ENCODE results near the gene GAREM1.
"Not testable (repeated sequence)": the region's sequence is repeated elsewhere in the genome, so short reads cannot be mapped to it uniquely, and the experiment has no call there.

GAREM1 gene

GRCh38 chr18:32297579-32298170 lies 173.0 kb downstream of the GAREM1 start:
- no peak overlapping the region for H3K4me3 Mint-ChIP-seq
- H3K27me3 Mint-ChIP-seq (ENCODE audit: low read depth, poor library complexity) = no peaks in the 10 kb centered on the region

GRCh38 chr18:32296851-32297250 lies 173.8 kb downstream of the GAREM1 start:
- Mint-ChIP-seq H3K27me3 (ENCODE audit: low read depth, poor library complexity) (no peaks in the 10 kb centered on the region), H3K4me1 (no peaks in the 10 kb centered on the region), H3K4me3 (no peak overlapping the region), H3K27ac (no peak overlapping the region), H3K9me3 (no peaks in the 10 kb centered on the region), H3K36me3 (ENCODE audit: low read depth) (no peaks in the 10 kb centered on the region)
- DNase-seq = no peak
- TF ChIP-seq, protein P1, sequence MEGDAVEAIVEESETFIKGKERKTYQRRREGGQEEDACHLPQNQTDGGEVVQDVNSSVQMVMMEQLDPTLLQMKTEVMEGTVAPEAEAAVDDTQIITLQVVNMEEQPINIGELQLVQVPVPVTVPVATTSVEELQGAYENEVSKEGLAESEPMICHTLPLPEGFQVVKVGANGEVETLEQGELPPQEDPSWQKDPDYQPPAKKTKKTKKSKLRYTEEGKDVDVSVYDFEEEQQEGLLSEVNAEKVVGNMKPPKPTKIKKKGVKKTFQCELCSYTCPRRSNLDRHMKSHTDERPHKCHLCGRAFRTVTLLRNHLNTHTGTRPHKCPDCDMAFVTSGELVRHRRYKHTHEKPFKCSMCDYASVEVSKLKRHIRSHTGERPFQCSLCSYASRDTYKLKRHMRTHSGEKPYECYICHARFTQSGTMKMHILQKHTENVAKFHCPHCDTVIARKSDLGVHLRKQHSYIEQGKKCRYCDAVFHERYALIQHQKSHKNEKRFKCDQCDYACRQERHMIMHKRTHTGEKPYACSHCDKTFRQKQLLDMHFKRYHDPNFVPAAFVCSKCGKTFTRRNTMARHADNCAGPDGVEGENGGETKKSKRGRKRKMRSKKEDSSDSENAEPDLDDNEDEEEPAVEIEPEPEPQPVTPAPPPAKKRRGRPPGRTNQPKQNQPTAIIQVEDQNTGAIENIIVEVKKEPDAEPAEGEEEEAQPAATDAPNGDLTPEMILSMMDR (IDR thresholded peaks at IDR 0.05) = no peak

More at GRCh38 chr18:32297579-32298170, 173.0 kb downstream of the GAREM1 start:
- no peak overlapping the region for H3K27ac Mint-ChIP-seq
- H3K36me3 Mint-ChIP-seq (ENCODE audit: low read depth) = no peaks in the 10 kb centered on the region
- TF ChIP-seq, protein P1 (IDR thresholded peaks at IDR 0.05) = no peak
- H3K9me3 Mint-ChIP-seq = no peaks in the 10 kb centered on the region
- H3K4me1 Mint-ChIP-seq = no peaks in the 10 kb centered on the region
- no peak for DNase-seq

- TF ChIP-seq, protein P1 (IDR thresholded peaks at IDR 0.05) = no peak
- H3K36me3 Mint-ChIP-seq (ENCODE audit: low read depth) = no peaks in the 10 kb centered on the region
- no peak overlapping the region for H3K4me3 Mint-ChIP-seq
- no peak overlapping the region for H3K27ac Mint-ChIP-seq
- H3K27me3 Mint-ChIP-seq (ENCODE audit: low read depth, poor library complexity) = no peaks in the 10 kb centered on the region
- H3K9me3 Mint-ChIP-seq = no peaks in the 10 kb centered on the region
- DNase-seq = no peak
- H3K4me1 Mint-ChIP-seq = no peaks in the 10 kb centered on the region
These were observed 175.1 kb downstream of the GAREM1 start for GRCh38 chr18:32295604-32296003.

DNA sequence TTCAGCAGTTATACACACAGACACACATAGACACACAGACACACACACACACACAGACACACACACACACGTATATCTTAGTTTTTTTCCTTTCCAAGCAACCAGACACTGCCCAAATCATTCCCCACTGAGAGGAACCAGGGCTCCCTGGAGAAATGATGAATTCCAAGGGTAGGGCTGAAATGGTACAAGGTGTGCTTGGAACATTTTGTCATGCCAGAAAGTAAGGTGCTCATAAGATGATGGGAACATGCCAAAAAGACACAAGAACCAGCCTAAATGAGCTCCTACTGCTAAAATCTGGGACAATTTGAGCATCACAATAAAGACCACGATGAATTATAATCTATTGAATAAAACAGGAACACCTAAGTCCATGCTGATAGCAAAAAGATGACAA lies 177.6 kb downstream of the GAREM1 start:
- H3K4me1 Mint-ChIP-seq = no peaks in the 10 kb centered on the region
- H3K36me3 Mint-ChIP-seq (ENCODE audit: low read depth) = peaks cover 1% of the 10 kb centered on the region
- TF ChIP-seq, protein P1 (IDR thresholded peaks at IDR 0.05) = no peak
- H3K27me3 Mint-ChIP-seq (ENCODE audit: low read depth, poor library complexity) = no peaks in the 10 kb centered on the region
- H3K27ac Mint-ChIP-seq = no peak overlapping the region
- no peak overlapping the region for H3K4me3 Mint-ChIP-seq
- DNase-seq = no peak
- no peaks in the 10 kb centered on the region for H3K9me3 Mint-ChIP-seq

DNA sequence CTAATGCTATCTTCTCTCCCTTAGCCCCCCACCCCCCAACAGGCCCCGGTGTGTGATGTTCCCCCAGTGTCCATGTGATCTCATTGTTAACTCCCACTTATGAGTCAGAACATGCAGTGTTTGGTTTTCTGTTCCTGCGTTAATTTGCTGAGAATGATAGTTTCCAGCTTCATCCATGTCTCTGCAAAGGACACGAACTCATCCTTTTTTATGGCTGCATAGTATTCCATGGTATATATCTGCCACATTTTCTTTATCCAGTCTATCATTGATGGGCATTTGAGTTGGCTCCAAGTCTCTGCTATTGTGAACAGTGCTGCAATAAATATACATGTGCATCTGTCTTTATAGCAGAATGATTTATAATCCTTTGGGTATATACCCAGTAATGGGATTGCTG lies 179.1 kb downstream of the GAREM1 start:
- H3K27ac Mint-ChIP-seq; H3K27me3 Mint-ChIP-seq (ENCODE audit: low read depth, poor library complexity); H3K9me3 Mint-ChIP-seq; H3K4me3 Mint-ChIP-seq; DNase-seq; H3K4me1 Mint-ChIP-seq: not testable (repeated sequence)
- peaks cover 15% of the 10 kb centered on the region for H3K36me3 Mint-ChIP-seq (ENCODE audit: low read depth)

DNA sequence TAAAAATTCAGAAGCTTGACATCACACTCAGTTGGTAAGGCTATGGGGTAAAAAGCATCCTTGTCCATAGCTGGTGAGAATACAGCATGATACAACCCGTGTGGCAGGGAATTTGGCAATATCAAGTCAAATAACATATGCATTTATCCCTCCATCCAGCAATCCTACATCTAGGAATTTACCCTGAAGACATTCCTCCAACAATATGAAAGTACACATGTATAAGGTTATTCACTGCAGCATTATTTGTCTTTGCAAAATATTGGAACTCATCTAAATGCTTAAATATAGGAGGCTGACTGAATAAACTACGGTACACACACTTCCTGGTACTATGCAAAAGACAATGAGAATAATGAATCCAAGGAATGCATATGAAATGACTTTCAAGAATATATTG lies 179.9 kb downstream of the GAREM1 start:
- DNase-seq = no peak
- H3K4me1 Mint-ChIP-seq = no peaks in the 10 kb centered on the region
- H3K27ac Mint-ChIP-seq = no peak overlapping the region
- no peaks in the 10 kb centered on the region for H3K27me3 Mint-ChIP-seq (ENCODE audit: low read depth, poor library complexity)
- H3K9me3 Mint-ChIP-seq = no peaks in the 10 kb centered on the region
- TF ChIP-seq, protein P1 (IDR thresholded peaks at IDR 0.05) = no peak
- H3K4me3 Mint-ChIP-seq = no peak overlapping the region
- H3K36me3 Mint-ChIP-seq (ENCODE audit: low read depth) = peaks cover 18% of the 10 kb centered on the region

All from nephron progenitor cell (in vitro differentiated cells).